NCI-H2107 treated with DMSO at 0.1 percent for 48 hours (cell line): ENCODE measurements around the gene SLC9A7.
A peak's percentile ranks its signal among the peaks of the same experiment; 100 is the strongest.
"Not testable (repeated sequence)": the region's sequence is repeated elsewhere in the genome, so short reads cannot be mapped to it uniquely, and the experiment has no call there.

ENCODE experiments used
- DNase-seq: peaks from one replicate; lab custom pipeline; 2025; ENCODE audit not compliant: unreplicated experiment; lab: John Stamatoyannopoulos, UW

Gene SLC9A7

DNA sequence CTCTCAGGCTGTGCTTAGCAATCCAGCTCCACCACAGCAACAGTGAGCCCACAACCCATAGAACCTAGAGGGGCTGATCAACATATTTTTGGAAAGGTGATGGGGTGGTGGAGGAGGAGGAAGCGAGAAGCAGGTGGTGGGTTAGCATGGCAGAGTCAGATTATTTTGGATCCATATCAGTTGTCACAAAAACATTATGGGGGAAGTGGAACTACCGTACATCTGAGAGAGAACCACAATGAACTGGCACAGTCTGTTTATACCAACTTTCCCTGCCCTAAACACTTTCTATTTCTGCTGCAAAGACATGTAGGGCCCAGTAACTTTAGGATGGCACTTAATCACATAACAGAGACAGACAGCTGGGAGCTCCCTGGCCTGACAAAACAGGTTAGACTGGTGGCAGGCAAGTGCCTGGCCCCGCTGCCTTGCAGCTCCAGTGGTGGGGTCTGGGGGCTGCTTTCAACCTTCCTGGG is 4.3 kb downstream of the SLC9A7 start:
- peak; percentile 13 for DNase-seq

DNA sequence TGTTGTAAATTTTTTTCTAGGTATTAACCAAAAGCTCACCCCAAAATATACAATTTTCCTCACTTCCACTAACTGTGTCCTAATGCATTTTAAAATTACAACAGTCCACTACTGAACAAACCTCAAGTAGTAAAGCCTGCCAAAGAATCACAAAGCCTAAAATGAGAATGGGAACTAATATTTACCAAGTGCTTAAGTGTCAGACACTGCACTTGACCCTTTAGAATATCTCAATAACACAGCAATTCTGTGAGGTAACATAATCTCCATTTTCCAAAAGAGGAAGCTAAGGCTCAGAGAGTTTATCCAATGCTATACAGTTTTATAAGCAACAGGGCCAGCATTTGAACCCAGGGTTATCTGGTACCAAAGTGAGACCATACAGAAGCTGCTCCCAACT is 4.9 kb downstream of the SLC9A7 start:
- DNase-seq, result no peak

DNA sequence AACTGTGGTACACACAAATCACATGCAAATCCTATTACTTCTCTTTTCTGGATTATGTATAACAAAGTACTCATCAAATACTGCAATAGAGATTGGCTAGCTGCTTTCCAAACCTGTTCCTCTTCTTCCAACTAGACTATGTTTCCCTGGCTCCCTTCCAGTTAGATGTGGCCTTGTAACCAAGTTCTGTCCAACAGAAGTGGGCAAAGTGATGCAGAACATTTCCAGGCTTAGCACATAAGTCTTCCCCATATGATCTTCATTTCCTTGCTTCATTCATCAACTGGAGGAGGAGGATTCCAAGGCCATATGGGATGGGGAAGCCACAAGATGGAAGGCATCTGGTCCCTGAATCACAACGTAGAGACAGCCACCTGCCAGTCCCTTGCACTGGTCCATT is 8.0 kb downstream of the SLC9A7 start:
- DNase-seq, result no peak

DNA sequence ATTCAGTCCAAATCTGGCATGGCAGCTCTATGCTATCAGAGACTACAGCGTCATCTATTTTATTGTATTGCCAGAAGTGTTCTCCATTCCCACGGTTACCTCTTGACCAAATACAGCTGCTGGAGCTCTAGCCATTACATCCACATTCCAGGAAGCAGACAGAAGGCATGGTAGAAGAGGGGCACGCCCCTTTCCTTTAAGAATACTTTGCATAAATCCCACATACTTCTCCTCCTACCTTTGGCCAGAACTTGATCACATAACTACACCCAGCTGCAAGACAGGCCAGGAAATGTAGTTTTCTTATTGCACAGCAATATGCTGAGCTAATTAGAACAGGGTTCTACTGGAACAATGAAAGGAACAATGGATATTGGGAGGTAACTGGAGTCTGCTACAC is 14.9 kb downstream of the SLC9A7 start:
- DNase-seq, result no peak

DNA sequence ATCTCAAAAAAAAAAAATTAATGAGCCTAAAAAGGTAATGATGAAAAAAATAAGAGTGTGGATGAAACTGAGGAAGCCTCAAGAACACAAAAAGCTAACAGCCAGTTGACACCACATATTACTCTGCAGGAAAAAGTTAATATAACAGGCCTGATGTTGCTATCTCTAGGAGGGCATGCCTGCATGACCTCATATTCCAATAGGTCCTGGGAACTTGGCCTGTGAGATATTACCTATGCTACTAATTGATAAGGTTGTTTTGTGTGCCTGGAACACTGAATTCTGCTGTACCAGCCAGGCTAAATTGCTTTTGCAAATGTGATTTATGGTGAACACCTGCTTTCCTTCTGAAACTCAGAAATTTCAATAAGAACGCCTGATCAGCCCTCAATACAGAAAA is 15.9 kb downstream of the SLC9A7 start:
- no peak for DNase-seq

DNA sequence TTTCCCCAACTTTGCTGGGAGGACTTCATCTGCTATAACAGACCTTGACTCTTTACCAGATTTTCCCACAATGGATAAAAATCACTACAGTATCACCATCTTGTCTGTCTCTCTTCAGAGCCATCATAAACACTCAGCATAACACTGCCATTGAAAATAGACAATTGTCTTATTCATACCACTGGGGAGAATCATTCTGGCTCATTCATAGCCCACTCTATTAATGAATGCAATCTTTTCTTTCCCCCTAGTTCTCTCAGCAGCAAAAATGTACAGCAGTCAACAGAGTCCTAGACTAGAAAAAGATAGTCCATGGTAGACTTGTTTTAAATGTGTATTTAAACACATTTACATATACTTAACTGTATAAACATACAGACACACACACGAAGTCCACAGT is 19.2 kb downstream of the SLC9A7 start:
- no peak for DNase-seq

DNA sequence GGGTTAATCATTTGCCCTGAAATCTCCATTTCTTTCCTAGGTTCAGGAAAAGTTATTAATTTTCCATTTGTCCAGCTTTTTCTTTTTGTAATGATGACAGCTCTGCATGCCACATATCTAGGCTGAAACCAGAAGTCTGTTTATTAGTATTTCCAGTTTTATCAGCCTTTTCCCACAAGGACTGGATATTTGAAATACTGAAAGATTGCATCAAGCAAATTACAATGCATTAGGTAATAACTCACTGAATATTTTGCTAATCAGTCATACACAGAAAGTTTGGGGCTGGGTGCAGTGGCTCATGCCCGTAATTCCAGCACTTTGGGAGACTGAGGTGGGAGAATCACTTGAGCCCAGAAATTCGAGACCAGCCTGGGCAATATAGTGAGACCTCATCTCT is 21.5 kb downstream of the SLC9A7 start:
- DNase-seq, result no peak

DNA sequence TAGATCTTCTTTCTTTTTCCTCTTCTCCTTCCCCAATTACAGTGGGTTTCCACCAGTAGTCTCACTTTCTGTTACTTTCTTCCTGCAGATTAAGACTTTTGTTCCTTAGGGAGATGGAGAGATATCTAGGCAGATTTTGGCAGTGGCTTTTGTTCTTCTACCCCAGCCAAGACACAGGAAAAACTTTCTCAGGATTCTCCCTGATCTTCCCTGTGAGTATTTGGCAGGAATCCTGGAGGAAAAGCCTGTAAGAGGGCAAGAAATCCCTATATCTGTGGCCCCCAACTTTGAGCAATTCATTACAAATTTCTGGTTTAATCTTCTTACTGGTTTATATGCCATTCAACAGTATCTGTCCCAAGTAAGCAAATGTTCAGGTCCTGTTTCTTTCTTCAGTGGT is 21.9 kb downstream of the SLC9A7 start:
- DNase-seq, result no peak

DNA sequence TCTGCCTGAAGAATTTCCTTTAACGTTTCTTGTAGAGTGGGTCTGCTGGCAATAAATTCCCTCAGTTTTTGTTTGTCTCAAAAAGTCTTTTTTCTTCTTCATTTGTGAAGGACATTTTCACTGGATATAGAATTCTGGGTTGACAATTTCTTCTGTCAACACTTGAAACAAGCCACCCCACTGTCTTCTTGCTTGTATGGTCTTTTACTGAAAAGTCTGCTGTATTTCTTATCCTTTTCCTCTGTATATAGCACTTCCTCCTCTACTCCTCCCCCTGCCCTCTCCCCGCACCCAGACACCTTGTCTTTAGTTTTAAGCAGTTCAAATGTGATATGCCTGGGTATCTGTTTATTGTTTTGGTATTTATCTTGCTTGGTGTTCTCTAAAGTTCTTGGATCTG is 23.3 kb downstream of the SLC9A7 start:
- no peak for DNase-seq

DNA sequence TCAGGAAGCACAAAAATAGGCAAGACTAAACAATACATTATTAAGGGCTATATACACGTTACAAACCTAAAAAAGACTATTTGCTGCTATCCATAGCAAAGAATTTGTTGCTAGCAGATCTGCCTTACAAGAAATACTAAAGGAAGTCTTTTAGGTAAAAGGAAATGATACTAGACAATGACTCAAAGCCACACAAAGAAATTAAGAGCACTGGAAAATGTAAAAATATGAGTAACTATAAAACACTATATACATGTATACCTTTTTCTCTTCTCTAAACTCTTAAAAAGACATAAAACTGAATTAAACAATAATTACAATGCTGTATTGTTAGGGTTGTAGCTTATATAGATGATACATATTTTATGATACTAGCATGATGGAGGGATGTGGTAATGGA is 25.7 kb downstream of the SLC9A7 start:
- no peak for DNase-seq

DNA sequence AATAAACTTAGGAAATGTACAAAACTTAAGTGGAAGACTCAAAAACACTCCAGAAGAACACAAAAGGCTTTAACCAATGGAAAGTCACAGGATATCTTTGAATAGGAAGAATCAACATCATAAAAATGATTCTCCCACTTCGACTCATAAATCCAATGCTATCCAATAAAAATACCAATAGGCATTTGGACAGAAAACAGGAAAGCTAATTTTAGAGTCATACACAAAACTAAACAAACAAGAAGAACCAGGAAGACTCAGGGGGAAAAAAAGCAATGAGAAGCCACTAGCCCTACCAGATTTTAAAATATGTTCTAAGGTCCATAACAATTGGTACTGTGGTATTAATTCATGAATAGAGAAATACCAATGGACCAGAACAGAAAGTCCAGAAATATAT is 28.2 kb downstream of the SLC9A7 start:
- DNase-seq, result no peak

DNA sequence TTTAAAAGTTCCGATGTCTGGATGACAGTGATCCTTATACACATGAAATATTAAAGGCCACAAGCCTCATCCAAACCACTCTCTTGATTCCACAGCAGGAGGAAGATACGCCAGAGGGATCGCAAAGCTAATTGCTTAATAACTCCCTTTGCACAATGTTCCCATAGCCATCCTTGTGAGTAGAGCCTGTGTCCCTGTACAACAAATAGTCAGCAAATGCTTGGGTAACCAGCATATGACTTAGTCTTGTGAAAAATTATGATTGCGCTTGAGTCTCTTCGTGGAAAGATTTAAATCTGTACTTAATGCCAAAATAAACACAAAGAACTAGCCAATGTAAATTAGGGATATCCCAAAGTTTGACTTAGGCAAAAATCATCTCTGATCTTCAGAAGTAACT is 31.5 kb downstream of the SLC9A7 start:
- no peak for DNase-seq

DNA sequence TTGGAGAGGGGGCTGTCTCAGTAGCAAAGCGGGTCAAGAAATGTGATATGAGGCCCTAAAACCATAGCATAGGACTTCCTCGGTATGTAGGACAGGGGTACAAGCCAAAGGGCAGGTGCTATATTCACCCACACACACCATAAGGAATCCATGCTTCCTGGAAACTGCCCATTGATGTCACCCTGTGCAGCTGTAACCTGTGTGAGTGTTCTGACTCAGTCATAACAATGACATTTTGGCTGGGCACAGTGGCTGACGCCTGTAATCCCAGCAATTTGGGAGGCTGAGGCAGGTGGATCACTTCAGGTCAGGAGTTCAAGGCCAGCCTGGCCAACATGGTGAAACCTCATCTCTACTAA is 35.4 kb downstream of the SLC9A7 start:
- DNase-seq, result not testable (repeated sequence)

DNA sequence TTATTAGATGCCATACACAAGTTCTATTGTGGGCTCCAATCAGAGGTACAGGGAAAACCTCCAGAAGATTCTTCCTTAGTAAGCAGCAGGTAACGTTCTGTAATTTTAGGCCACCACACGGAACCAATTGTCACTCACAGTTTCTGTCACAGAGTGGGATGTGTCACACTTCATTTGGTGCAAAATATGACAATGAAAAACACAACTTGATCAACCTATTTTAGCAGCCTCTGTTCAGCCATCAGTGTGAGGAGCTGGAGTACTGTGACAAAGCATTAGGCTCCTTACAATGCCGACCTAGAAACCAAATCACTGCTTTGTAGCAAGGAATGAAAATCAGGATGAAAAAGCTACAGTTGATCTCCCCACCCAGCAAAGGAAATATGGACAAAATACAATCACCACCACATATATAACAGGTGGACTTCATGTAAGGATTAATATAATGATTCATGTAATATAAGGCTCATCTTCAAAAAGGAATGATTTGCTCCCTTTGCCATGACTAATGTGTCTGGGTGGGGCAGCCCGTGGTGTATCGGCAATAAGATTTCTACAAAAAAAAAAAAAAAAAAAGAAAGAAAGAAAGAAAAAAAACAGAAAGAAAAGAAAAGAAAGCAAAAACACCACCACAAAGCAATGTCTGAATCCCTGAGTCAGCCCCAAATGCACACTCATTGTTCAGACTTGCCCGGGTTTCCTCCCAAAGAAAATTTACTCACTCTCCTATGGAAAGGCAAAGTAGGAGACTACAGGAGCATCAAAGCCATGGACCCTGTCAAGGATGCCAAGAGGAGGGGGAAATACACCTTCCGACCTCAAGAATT is 36.0 kb downstream of the SLC9A7 start:
- no peak for DNase-seq

DNA sequence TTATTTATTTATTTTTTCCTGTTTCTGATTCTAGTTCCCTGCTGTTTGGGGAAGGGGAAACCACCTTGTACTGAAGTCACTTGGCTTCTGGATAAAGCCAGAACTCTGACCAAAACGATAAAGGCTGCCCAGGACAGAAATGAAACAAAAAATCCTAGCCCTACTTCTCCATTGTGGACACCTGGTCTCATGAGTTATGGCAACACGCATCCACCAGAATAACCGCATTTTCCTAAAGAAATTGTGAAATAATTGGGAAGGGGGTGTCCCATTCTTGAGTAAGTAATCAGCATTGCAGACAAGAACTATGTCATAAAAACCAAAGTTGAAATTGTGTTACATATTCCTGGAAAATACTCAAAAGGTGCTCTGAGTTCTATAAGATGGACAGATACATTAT is 42.1 kb downstream of the SLC9A7 start:
- no peak for DNase-seq

DNA sequence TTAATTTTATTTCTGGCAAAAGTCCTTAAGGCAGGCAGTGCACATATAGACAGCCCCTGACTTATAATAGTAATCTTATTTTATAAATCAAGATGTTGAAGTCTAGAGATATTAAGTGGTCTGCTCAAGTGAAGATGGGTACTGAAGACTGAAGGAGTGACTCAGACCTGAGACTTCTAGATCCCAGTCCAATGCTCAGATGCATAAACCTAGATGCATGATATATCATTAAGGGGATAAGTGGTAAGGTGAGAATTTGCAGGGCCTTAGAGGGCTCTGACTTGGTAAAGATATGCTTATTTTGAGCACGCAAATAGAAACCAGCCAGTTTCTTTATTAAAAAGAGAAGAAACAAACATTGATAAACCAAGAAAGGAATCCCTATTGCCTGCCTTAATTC is 42.9 kb downstream of the SLC9A7 start:
- no peak for DNase-seq

DNA sequence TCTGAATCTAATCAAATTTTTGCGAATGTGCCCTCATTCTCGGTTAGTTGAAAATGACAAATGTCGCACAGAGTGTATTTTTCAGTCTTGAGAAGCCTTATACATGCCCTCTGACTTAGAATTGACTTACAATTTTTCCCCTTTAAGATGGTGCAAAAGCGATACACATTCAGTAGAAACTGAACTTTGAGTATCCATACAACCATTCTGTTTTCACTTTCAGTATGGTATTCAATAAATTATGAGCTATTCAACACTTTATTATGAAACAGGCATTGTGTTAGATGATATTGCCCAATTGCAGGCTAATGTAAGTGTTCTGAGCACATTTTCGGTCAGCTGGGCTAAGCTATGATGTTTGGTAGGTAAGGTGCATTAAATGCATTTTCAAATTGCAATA is 43.4 kb downstream of the SLC9A7 start:
- DNase-seq, result no peak

DNA sequence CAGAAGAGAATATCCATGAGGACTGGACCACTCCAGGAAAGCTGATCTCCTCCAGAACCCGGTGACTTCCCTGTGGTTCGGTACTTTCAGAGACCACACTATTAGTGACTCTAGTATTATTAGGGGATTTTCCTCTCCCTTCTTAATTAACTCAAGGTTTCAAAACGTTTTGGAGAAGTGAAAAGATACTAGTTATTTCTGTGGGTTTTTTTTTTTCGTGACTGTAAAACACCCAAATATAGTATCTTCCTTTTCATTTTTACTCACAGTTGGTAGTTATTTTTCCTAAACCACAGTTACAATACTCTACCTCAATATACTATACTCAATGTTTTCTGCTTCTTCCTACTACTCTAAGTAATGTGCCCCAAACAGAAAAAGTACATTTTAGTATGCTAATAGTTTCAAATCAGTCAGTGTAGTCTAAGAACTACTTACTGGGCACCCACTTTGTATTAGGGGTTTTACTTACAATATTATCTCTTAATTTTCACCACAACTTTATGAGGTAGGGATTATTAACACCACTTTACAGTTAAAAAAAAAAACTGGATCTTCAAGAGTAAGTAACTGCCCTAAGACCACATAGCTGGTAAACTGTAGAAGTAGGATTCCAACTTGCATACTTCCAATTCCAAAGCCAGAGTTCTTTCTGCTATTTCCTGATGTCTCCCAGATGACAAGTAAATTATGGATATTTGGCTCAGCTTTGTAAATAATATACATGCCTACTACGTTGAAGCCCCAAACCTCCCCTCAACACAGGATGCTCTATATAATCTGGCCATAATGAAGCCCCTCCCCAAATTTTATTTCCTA is 45.0 kb downstream of the SLC9A7 start:
- DNase-seq, result no peak

DNA sequence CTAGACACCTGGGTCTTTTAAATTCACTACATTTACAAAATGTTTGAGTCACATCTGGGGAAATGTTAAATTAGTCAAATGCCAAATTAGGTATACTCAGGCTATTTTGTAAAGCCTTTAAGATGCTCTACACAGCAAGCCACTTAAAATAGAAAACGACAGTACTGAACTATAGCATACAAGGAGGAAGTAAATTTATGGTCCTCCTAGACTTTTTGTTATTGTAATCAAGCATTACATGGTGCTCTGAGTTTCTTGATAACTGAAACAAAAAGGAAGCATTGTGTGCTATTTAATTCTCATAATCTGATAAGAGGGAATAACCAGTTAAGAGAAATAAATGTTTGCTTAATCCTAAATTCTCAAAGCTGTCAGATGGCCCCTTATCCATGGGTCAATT is 46.2 kb downstream of the SLC9A7 start:
- DNase-seq, result no peak

DNA sequence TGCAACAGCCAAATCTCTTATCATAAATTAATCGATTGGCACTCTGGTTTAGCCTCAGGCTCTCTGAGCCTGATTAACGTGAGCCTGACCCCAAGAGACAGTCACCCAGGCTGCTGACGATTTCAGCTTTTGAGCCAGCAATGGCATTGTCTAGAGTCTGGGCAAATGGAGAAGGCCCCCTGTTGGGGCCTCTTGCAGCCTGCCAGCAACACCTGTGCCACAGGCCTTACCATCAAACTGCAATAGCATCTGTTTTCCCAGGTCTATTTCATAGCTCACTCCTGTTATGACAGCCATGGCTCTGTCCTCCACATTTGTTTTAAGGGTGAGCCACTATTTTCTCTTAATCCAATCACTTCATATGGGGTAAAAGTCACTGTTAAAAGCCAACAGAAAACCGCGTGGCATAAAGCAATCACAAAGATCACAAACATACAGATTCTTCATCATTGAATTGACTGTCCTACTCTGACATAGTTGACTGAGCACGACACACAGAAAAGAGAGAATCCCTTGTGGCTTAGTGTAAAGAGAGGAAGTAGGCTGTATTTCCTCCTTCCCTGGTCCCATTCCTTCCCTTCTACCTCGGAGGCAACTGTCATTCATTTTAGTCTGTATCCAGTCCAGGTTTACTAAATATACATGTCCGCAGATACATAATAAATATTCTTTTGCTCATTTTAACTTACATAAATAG is 47.8 kb downstream of the SLC9A7 start:
- DNase-seq, result peak; percentile 63

DNA sequence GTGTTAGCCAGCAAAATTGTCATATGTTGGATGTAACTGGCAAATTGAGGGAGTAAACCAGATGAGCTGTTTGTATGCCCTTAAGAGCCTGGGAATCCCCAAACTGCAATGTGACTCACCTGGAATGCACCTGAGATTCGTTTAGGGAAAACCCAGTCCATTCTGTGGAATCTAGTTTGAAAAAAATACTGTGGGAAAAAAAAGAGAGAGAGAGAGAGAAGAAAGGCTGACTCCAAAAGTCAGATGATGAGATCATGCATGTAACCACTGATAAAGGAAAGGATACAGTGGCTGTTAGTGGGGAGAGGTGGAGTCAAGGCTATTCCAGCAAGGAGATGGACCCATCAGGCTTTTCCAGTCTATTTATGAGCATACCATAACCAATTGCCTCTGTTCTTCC is 48.5 kb downstream of the SLC9A7 start:
- peak; percentile 63 for DNase-seq
